ENCODE measurements around the gene TSPAN9.

DNA sequence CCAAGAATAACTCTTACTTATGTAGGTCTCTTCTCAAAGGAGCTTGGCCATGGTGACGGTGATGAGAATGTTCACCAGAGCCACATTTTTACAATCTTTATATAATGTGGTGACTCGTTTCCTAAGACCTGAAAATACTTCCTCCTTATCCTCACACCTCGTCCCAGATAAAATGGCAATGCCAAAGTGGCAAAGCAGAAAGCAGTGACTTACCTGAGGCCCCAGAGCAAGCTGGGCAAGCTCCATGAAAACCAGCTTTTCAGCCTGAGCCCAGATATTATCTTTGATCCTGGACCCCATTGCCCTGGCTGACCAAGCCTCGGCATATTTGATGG, 240.3 kb downstream of the TSPAN9 start:
- TF ChIP-seq, protein P1, sequence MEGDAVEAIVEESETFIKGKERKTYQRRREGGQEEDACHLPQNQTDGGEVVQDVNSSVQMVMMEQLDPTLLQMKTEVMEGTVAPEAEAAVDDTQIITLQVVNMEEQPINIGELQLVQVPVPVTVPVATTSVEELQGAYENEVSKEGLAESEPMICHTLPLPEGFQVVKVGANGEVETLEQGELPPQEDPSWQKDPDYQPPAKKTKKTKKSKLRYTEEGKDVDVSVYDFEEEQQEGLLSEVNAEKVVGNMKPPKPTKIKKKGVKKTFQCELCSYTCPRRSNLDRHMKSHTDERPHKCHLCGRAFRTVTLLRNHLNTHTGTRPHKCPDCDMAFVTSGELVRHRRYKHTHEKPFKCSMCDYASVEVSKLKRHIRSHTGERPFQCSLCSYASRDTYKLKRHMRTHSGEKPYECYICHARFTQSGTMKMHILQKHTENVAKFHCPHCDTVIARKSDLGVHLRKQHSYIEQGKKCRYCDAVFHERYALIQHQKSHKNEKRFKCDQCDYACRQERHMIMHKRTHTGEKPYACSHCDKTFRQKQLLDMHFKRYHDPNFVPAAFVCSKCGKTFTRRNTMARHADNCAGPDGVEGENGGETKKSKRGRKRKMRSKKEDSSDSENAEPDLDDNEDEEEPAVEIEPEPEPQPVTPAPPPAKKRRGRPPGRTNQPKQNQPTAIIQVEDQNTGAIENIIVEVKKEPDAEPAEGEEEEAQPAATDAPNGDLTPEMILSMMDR (IDR thresholded peaks at IDR 0.05), result no peak
- no peak for TF ChIP-seq POLR2A (IDR thresholded peaks at IDR 0.05)

Data from testis (tissue), 2 donors.